H54 (cell line): Measurements from ENCODE around the gene E2F3.

ENCODE experiments used
- DNase-seq: peaks from one replicate; pipeline ENCODE4 v3.0.0; 2011; ENCODE audit warnings: low spot score, mixed read lengths; ENCODE audit not compliant: insufficient read length
- FAIRE-seq: peaks from 3 replicates; lab custom pipeline; 2011; peaks lifted over from hg19 to GRCh38; lab: Jason Lieb, UNC
- POLR2A ChIP-seq: IDR thresholded peaks from 2 replicates; pipeline ENCODE4 v1.6.1; 2011; ENCODE audit warnings: low read depth, mild to moderate bottlenecking, low read length

E2F3 gene

DNA sequence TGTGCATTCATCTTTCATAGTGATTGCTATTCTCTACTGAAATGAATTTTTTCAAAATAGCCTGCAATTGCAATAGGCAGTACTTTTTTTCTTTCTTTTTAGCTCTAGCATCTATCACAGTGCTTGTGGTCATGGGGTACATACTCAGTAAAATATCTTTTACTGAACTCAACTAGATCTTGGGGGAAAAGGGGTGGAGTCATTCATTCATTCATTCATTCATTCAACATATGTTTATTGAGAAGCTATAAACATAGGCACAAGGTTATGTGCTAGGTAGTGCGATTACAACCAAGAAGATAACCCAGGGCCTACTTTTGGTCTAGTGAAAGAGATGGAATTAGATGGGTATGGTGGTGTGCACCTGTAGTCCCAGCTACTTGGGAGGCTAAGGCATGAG, 131.2 kb downstream of the E2F3 start:
- no peak for FAIRE-seq
- DNase-seq, result no peak
- TF ChIP-seq POLR2A, result no peak

DNA sequence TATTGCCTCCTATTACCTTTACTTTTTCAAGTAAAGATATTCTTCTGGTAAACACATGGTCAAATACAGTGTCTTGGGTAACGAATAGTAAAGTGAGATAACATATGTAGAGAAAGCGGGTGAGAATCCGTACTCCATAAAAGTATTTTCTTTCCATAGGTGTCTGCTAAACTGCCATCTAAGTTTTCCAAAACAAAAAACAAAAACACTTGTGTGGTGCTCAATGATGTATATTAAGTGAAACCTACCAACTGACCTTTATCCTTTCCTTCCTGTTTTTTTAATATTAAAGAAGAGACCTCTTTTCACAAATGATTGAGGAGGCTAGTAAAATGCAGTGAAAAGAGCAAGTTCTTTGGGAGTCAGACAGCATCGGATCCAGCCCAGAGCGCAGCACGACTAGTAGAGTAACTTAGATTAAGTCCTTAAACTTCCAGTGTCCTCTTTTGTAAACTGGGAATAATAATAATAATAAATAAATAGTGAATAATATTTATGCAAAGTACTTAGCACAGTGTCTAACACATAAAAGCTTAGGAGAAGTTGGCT, 132.1 kb downstream of the E2F3 start:
- no peak for FAIRE-seq
- no peak for DNase-seq
- no peak for TF ChIP-seq POLR2A

DNA sequence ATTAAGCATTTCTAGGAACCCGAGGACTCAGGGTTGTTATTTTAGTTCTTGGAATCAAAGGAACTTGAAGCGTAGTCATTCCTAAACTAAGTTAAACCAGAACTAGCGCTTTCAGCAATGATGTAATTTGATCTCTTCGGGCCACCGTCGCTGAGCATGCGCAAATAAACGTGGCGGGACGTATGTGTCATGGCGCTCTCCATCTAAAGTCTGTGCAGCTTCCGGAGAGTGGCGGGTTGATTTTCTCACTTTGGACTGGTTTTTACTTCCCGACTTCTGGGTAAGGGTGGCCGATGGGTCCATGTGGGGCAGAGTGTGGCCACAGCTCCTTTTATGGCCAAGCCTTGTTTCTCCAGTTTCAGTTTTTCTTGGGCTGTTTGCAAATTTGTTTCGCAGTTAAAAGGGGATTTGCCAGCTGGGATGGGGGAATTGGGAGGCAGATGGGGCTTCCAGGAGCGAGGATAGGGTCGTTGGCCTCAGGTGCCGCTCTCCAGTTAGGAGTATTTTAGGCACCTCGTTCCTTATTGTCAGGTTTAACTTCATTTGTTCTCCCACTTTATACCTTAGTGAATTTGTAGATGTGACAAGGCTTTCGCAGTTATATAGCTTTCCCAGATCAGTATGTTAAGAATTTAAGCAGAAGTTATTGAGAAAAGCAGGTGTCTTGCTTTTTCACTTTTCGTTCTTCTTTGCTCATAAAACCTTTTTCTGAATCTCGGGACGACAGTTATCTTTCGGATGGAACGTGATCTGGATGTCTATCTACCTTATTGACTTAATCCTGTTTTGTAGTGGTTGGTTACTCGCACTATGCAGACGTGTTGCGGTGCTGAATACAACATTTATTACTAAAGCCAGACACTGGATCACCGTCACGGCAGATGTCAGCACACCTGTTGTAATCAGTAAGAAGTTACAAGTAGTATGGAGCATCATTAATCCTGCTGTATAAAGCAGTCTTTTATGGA, 132.9 kb downstream of the E2F3 start, which contains the start of gene CDKAL1:
Gene CDKAL1 (plus strand): TSS at position 163 of the 968 bp plus-strand sequence. CDS start 11,894 bp downstream, outside the sequence.
- TF ChIP-seq POLR2A, result peak; percentile 63; the same call in 1 of the 2 replicates
- DNase-seq (peak; percentile 36), FAIRE-seq (peak; percentile 86)

DNA sequence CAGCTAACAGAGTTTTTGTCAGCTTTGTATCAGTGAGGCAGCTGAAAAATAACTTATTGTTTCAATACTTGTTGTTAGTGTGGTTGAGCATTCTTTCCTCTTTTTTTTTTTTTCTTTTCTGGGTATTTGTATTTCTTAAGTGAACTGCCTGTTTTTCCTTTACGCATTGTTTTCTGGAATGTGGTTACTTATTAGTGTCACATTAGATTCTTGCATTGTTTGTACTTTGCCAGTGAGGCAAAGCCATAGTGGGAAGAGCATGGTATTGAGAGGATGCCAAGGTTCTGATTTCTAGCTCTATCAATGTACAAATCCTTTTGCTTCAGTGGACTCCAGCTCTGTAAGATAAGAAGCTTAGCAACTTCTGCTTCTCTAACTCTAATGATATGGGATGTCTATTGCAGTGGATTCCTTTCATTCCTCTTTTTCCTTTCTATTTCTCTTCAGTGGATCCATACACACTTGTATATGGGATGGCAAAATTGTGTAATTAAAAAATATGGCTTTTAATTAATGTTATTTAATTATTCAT, 136.5 kb downstream of the E2F3 start:
- no peak for TF ChIP-seq POLR2A
- FAIRE-seq, result no peak
- DNase-seq, result no peak

DNA sequence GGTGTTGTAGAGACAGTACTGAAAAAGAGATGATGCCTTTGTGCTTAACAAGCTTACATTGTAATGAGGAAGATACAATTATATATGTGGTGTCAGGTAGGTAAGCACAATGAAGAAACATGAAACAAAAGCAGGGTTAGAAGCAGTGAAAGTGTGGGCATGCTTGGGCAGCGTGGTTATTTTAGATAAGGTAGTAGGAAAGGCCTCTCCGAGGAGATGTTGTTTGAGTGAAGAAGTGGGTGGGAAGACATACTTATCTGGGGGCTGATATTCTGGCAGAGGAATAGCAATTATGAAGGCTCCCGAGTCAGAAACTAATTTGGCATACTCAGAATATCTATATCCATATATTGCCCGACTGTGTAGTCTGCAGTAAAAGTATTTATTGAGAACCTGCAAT, 137.2 kb downstream of the E2F3 start:
- DNase-seq, result no peak
- FAIRE-seq, result no peak
- TF ChIP-seq POLR2A, result no peak

DNA sequence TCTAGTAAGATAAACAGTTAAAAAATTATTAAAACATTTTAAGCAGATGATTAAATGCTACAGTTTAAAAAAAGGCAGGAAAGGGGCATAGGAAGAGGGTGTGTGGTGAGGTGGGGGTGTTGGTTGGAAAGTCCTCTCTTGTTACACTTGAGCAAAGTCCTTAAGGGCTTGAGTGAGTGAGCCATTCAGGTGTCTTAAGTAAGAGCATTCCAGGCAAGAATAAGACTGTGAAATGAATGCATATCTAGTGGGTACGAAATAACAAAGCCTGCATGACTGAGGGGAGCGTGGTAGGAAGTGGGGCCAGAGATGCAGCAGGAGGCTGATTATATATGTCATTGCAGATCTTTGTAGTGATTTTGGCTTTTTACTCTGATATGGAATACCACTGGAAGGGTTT, 137.7 kb downstream of the E2F3 start:
- no peak for FAIRE-seq
- DNase-seq, result no peak
- TF ChIP-seq POLR2A, result no peak

DNA sequence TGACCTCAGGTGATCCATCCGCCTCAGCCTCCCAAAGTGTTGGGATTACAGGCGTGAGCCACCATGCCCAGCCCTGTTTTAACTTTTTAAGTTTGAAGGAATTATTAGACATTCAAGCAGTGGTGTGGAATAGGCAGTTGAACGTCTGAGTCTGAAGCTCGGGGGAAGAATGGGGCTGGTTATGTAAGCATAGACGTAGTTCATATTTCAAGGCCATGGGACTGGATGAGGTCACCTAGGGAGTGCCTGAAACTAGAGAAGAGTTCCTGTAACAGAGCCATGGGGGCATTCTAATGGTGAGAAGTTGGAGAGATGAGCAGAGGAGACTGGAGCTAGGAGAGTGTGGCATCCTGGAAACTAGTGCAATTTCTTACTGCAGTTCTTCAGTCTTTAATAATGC, 139.0 kb downstream of the E2F3 start:
- DNase-seq, result no peak
- TF ChIP-seq POLR2A, result no peak
- no peak for FAIRE-seq

DNA sequence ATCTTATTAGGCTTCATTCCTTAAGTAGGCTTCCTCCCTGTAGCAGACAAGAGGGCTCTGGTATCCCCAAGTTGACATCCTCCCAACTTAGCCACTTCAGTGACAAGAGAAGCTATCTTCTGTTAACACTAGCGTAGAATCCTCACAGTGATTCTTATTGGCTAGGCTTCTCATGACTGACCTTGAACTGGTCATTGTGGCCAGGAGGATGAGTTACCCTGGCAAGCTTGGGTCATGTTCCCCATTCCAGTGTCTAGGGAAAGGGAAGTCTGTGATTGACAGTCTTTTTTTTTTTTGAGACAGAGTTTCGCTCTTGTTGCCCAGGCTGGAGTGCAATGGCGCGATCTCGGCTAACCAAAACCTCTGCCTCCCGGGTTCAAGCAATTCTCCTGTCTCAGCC, 139.7 kb downstream of the E2F3 start:
- FAIRE-seq (no peak), DNase-seq (no peak)
- TF ChIP-seq POLR2A, result no peak

DNA sequence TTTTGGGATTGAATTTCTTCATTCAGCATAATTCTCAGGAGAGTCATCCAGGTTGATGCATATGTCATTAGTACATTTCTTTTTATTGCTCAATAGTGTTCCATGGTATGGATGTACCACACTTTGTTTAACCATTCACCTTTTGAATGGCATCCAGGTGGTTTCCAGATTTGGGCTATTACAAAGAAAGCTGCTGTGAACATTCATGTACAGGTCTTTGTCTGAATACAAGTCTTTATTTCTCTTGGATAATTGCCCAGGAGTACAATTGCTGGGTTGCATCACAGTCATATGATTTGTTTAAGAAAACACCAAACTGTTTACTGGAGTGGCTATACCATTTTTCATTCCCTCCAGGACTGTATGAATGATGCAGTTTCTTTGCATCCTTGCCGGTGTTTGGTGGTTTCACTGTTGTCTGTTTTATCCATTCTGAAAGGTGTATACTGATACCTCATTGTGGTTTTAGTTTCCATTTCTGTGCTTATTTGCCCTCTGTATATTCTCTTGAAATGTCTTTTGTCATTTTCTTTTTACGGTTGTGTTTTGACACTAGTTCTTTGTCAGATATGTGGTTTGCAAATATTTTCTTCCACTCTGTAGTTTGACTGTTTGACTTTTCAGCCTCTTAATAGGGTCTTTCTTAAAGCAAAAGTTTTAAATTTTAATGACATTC, 141.4 kb downstream of the E2F3 start:
- FAIRE-seq (peak; percentile 86), DNase-seq (no peak)
- TF ChIP-seq POLR2A, result no peak
